Stimulated activated CD4-positive, alpha-beta T cell treated with anti-CD3 and anti-CD28 coated beads, Interleukin-2, amount 100 ng/mL, for 4 hours (primary cell): ENCODE measurements around the gene EIF4EBP2.

Source experiments
- DNase-seq: peaks from one replicate; pipeline ENCODE4 v3.0.0-alpha.2; 2020; ENCODE audit warnings: low read depth

The EIF4EBP2 gene

GRCh38 chr10:70461397-70462348 is 57.7 kb downstream of the EIF4EBP2 start:
- DNase-seq = peak; percentile 25

GRCh38 chr10:70462349-70462984 is 58.5 kb downstream of the EIF4EBP2 start:
- no peak for DNase-seq

GRCh38 chr10:70465278-70465677 is 61.3 kb downstream of the EIF4EBP2 start:
- no peak for DNase-seq

- DNase-seq = no peak
These were observed 61.9 kb downstream of the EIF4EBP2 start for GRCh38 chr10:70465832-70466231.

GRCh38 chr10:70466951-70467350 is 63.0 kb downstream of the EIF4EBP2 start:
- DNase-seq = no peak

GRCh38 chr10:70472799-70473454 is 69.0 kb downstream of the EIF4EBP2 start:
- DNase-seq = no peak

GRCh38 chr10:70474780-70475179 is 70.8 kb downstream of the EIF4EBP2 start:
- DNase-seq = no peak

GRCh38 chr10:70475661-70476060 is 71.7 kb downstream of the EIF4EBP2 start:
- no peak for DNase-seq

- no peak for DNase-seq
These were observed 72.5 kb downstream of the EIF4EBP2 start for GRCh38 chr10:70476249-70477035.

GRCh38 chr10:70477661-70478162 is 73.8 kb downstream of the EIF4EBP2 start:
- DNase-seq = peak; percentile 91
